ENCODE data around the gene TDG.
"Not testable (repeated sequence)": the region's sequence is repeated elsewhere in the genome, so short reads cannot be mapped to it uniquely, and the experiment has no call there.

The TDG gene

DNA sequence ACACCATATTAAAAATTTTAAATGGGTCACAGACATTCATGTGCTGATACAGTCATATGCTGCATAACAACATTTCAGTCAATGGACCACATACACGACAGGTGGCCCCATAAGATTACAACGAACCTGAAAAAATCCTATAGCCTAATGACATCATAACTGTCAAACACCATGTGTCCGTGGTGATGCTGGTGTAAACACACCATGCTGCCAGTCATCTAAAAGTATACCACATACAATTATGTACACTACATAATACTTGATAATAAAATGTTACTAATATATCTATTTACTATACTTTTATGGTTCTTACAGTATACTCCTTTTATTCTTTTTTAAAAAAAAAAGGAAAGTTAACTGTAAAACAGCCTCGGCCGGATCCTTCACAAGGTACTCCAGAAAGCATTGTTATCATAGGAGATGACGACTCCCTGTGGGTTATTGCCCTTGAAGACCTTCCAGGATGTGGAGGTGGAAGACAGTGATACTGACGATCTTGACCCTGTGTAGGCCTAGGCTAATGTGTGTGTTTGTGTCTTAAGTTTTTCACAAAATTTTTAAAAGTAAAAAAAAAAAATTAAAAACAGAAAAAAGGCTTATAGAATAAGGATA lies 5.0 kb upstream of the TDG start:
- no peak for DNase-seq (ENCODE audit: low read depth in 2 of 2)

DNA sequence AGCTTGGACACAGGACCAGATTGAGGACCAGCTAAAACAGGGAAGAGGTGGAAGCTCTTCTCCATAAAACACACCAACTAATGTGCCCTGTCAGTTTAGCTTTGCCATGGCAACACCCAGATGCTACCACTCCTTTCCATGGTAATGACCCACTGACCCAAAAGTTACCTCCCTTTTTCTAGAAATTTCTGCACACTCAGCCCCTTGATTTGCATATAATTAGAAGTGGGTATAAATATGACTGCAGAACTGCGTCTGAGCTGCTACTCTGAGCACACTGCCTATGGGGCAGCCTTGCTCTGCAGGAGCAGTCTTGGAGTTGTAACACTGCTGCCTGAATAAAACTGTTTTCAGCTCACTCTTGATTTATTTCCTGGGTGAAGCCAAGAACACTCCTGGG lies 3.2 kb upstream of the TDG start:
- no peak for DNase-seq (ENCODE audit: low read depth in 2 of 2)

DNA sequence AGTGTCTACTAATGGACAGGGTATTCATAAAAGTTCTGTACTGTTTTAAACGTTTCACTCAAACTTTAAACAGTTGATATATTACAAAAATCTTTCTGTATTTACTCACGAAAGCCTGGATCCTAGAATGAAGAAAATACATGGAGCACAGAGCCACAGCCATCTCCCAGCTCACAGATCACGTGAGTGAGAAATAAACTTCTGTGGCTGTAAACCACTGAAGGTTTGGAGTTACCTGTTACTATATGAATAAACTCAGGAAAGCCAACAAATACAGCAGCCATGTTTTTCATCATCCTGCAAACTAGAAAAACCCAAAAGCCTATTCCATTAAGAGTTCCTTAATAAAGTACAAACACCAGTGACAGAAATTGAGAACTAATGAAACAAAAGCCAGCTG lies 867 bp upstream of the TDG start:
- no peak for DNase-seq (ENCODE audit: low read depth in 2 of 2)

DNA sequence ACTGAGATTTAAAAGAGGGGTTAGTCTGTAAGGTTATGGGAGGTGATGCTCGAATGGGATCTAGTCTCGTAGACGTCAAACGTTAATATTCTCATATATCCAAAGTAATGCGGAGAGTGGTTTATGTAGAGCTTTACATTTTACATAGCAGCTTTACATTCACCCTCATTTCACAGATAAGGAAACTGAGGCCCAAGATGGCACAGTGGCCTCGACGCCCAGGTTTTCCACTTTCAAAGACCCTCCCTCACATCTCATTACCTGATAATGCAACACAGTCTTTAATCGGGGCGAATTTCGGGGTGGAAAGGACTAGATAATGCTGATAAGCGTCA lies 450 bp upstream of the TDG start:
- DNase-seq (ENCODE audit: low read depth in 2 of 2): no peak

DNA sequence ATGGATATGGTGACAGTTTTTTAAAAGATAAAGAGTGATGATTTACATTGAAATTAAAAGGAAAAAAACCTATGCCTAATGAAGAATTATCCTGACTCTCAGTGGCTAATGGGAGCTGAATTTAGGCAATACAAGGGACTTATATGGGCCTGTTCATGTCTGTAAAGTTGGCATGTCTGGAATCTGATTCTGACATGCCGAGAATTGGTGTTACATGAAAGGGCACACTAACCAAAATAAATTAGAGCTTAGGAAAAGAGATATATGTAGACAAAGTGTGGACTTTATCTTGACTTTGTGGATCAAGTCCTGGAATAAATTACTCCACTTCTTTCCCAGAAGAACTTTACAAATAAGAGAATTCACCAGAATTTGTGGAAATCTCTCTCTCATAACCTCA lies 1.1 kb downstream of the TDG start:
- no peak for DNase-seq (ENCODE audit: low read depth in 2 of 2)

DNA sequence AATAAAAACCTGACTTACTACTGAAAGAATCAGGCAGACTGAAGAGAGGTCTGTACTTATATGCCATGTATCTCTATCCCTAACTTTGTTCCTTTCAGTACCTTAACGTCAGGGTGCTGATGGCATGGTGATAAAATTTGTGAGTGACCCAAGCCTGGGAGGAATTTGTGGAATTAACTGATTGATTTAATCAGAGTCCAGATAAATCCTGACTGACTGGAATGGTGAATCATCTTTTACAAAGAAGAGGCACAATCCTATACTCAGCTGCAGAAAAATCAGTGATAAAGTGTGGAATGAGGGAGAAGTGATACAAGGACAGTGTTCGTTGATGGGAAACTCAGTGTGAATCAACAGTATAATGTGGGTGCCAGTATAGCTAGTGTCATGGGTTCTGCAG lies 3.7 kb downstream of the TDG start:
- DNase-seq (ENCODE audit: low read depth in 2 of 2): no peak

DNA sequence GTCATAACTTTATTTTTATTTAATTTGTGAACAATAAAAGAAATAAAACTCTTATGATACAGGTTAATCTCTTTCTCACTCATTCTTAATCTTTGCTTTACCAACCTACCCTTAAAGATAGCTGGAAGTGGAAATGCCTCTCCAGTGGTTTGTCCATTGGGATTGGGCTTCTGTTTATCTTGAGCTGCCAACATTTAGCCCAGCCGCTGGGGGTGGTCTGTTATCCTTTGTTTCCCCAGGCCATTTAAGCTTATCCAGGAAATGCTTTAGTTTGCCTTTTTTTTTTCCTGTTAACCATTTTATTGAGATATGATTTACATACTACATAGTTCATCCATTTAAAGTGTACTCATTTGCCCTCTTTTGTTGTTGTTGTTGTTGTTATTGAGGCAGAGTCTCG lies 8.2 kb downstream of the TDG start:
- DNase-seq (ENCODE audit: low read depth in 2 of 2): no peak

DNA sequence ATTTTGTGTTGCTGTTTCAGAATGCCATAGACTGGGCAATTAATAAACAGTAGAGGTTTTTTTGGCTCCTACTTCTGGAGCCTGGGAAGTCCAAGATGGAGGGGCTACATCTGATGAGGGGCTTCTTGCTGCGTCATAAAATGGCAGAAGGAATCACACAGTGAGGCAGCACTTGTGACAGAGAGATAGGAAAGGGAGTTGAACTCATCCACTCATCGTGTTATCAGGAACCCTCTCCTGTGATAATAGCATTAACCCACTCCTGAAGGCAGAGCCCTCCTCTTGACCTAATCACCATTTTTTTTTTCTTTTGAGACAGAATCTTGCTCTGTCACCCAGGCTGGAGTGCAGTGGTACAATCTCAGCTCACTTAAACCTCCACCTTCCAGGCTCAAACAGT lies 9.7 kb downstream of the TDG start:
- DNase-seq (ENCODE audit: low read depth in 2 of 2): no peak

DNA sequence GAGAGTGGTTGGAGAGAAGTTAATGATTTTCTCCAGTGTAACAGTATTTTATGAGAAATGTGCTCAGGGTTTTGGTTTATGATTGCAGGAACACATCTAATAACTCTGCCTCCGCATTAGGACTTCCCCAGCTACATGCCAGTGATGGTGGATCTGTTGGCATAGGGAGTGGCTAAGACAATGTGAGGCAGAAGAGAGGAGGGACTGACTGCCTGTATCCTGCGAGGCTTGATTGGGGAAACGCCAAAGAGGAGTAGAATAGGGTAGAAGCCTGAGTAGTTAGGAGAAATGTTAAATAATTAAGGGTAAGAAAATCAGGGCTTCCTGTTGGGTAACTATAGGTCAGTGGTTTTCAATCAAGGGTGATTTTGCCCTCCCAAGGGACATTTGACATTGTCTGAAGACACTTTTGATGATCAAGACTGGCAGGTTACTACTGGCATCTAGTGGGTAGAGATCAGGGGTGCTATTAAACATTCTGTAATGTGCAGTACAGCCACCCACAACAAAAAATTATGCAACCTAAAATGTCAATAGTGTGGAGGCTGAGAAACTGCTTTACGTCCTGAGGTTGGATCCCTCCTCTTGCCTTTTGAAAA lies 12.8 kb downstream of the TDG start:
- DNase-seq (ENCODE audit: low read depth in 2 of 2): no peak

DNA sequence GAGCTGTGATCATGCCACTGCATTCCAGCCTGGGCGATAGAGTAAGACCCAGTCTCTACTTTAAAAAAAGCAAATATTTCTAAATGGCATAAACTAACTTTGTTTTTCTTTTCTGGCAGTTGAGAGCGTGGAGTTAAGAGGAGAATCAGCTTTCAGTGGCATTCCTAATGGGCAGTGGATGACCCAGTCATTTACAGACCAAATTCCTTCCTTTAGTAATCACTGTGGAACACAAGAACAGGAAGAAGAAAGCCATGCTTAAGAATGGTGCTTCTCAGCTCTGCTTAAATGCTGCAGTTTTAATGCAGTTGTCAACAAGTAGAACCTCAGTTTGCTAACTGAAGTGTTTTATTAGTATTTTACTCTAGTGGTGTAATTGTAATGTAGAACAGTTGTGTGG lies 21.2 kb downstream of the TDG start:
- no peak for DNase-seq (ENCODE audit: low read depth in 2 of 2)

DNA sequence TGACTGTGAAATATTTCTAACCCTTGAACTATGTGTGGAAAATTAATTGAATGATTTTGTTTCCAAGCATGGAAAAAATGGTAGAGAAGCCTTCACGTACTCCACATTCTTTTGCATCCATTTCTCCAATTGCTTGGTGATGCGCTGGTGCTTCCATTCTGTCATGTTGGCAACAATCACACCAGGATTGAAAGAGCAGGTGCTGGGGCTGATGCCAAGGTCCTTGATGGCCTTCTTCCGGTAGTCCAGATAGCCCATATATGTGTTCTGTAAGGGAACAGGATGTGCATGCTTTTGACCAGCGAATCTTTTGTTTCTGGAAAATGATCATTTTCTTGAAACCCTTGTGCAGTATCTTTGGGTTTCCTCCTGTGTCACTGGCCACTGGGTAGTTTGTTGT lies 28.6 kb downstream of the TDG start:
- no peak for DNase-seq (ENCODE audit: low read depth in 2 of 2)

DNA sequence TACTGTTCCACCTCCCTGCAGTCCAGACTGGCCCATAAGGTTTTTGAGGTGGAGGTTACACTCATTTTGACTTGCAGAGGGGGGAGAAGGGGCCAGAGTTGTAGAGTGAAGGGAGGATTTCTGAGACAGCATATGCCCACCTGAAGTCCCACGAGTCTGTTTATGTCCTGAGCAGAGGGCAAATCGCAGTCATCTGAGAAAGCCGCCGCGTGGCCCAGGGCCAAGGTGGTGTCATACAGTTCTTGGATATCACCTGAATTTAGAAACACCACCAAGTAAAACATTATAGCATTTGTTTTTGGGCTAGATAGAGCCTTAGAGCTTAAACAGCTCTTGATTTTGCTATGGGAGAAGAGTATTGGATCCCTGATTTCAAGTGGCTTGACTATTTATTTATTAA lies 30.9 kb downstream of the TDG start:
- no peak for DNase-seq (ENCODE audit: low read depth in 2 of 2)

DNA sequence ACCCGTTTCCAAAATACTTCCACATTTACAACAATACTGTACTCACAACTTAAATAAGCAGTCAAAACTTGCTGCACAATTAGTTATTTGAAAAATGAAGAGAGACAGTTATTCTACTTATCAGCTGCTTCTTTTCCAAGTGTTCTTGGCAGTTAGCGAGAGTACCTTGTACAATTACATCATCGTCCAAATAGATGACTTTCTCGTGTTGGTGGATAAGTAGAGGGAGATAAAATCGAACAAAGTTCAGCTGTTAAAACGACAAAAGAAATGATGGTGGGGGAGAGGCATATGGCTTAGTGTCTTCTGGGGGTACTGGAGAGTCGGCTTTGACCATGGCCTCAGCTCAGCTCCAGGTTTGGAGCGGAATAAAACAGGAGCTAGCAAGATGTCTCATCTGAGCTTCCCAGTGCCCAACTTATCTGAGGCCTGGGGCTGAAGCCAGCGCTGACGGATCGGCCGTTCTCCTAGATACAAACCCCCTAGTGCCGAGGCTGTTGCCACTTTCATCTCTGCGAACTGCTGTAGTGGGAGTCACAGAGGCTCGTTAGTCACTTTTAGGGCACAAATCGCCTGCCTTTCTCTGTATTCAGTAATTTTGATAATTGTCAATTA lies 31.7 kb downstream of the TDG start:
- no peak for DNase-seq (ENCODE audit: low read depth in 2 of 2)

DNA sequence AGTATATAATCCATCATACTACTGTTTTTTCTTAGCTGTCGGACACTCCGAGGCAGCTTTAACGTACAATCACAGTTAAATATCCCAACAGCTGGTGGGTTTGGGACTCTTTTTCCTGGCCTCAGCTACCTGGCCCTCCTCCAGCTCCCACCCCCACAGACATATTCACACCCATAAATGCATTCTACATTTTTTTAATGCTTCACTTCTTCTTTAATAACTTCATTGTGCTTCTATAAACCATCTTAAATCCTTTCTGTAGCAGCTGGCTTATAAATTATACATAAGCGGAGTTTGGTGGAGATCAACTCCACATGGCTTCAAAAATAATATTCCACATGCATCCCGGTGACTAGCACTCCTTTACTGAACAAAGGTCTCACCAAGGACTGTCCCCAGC lies 33.3 kb downstream of the TDG start:
- no peak for DNase-seq (ENCODE audit: low read depth in 2 of 2)

DNA sequence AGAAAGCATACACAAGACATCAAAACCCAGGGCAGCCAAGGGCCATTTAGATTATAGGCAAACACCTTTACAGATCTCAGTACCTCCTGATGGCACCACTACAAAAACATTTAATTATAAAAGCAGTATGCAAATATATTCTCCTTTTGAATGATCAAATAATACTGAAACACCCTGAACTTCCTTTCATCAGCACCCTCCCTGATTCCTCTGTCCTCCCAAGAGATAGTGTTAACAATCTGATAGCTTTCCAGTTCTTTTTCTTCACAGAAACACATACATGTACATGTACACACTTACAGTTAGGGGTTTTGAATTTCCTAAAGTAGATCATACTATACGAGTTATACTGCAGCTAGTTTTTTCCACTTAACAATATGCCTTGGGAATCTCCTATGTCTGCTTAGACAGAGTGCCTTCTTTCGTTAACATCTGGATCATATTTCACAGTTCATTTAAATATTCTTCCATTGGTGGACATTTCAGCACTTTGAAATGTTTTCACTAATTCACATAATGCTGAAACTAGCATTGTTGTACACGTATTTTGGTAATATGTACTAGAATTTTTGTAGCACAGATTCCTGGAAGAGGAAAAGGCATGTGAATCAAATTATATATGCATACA lies 35.2 kb downstream of the TDG start:
- DNase-seq (ENCODE audit: low read depth in 2 of 2): no peak

DNA sequence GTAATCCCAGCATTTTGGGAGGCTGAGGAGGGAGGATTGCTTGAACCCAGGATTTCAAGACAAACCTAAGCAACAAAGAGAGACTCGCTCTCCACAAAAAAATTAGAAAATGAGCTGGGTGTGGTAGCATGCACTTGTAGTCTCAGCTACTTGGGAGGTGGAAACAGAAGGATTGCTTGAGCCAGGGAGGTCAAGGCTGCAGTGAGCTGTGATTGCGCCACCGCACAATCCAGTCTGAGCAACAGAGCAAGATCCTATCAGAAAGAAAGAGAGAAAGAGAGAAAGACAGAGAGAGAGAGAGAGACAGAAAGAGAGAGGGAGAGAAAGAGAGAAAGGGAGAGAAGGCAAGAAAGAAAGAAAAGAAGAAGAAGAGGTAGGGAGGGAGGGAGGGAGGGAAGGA lies 37.0 kb downstream of the TDG start:
- no peak for DNase-seq (ENCODE audit: low read depth in 2 of 2)

DNA sequence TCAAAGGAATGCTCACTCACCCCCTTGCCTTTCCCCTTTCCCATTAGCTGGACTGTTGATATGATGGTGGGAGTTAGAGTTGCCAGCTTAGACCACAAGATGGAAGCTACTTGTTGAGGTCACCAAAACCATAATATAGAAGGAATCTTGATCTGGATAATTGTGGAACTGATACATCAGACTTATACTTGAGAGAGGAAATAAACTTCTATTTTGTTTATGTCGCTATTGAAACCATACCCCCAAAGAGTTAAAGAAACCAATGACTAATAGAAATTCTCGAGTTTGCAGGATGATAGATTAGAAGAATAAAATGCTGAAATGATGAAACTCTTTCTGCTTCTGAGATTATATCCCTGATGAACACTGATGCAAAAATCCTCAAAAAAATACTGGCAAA lies 37.9 kb downstream of the TDG start:
- no peak for DNase-seq (ENCODE audit: low read depth in 2 of 2)

DNA sequence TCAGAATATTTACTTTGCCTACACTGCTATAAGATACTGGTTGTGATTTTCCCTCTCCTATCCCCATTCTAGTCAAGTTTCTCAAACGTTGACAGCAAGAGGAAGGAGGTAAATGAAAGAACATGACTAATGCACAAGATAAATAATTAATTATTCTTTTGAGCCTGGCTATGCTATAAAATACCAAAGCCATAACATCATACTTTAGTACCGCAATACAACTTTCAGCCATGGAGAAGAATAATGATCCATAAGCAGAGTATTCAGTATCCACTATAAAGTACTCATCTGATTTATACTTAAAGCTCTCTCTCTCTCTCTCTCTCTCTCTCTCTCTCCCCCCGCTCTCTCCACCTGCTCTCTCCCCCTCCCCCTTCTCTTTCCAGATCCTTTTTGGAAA lies 41.3 kb downstream of the TDG start:
- peak; percentile 64 to 65 for DNase-seq (ENCODE audit: low read depth in 2 of 2)

DNA sequence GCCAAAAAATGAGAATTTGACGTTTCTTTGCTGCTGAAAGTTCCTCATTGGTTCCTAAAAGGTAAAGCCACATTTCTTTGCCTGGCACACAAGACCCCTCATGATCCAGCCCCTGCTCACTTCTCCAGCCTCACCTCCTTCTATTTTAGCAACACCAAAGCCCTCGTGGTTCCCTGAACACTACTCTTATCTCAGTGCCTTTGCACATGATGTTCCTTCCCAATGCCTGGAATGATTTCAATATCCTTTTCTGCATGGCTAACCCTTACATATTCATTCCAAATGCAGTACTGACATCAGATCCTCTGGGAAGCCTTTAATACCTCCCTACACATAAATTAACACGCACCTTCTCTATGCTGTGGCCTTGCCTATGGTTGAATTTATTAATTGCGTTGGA lies 44.4 kb downstream of the TDG start:
- no peak for DNase-seq (ENCODE audit: low read depth in 2 of 2)

DNA sequence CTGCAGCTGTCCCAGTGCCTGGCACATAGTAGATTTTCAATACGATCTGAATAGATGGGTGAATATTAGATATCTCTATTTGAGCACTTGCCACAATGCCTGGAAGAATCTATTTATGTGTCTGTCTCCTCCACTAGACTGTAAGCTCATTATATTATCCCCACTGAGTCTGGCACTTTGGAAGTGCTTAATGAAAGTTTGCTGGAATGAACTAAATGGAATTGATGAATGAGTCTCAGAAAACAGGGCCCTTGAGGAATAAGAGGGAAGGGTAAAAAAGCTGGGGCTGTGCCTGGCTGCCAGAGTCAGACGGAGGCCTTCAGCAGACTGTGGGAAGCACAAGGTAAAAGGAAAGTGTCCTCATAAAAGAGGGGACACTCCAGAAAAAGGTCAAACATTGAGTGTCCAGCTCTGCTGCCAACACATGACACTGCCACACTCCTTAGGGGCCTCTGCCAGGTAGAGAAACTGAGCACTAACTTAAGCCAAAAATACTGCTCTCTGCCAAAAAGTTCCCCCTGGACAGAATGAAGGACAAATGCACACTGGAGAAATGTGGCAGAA lies 45.0 kb downstream of the TDG start:
- DNase-seq (ENCODE audit: low read depth in 2 of 2): no peak

DNA sequence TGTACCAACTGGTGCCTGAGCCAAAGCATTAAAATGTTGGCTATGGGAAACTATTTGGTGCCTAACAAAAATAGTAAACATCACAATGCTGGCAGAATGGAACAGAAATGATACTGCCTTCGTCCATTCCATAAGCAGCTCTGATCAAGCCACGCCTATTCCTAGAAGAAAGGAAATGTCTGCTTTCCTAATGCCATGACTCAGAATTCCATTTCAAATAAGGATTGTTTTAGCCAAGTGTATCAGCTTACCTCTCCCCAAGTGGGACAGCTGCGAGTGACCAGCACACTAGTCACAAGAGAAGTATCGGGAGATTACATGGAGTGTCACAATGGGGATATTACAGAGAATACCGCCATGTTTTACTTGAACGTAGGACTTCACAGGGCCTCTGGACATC lies 45.6 kb downstream of the TDG start:
- peak; percentile 59 for DNase-seq (ENCODE audit: low read depth in 2 of 2)

DNA sequence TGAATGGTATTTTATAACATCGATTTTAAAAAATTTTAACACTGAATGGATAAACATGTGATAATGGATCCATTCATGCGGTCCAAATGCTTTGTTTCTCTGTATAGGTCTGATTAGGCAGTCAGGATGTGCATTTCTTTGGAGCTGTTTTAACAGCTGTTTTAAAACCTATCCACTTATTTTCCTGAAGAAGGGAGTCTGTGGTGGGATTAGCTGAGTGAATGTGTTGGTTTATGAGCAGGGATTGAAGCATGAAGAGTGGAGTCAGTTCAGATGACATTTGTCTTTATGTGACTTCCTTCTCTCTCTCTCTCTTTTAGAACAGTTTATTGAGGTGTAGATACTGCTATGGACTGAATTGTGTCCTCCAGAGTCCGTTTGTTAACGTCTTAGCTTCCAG lies 46.7 kb downstream of the TDG start:
- no peak for DNase-seq (ENCODE audit: low read depth in 2 of 2)

DNA sequence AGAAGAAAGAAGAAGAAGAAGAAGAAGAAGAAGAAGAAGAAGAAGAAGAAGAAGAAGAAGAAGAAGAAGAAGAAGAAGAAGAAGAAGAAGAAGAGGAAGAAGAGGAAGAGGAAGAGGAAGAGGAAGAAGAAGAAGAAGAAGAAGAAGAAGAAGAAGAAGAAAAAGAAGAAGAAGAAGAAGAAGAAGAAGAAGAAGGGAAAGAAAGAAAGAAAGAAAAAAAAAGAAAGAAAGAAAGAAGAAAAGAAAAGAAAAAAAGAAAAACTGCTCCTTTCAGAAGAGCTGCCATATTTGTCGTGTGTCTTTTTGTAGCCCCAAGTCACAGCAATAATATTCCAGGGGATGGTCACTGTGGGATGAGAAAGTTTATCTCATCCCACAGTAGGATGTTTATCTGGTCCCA lies 56.2 kb downstream of the TDG start:
- not testable (repeated sequence) for DNase-seq (ENCODE audit: low read depth in 2 of 2)

Data from fibroblast of skin of left biceps (primary cell).